Measurements from ENCODE around the gene BORCS8.

Gene BORCS8

GRCh38 chr19:19145684-19146608 is 46.0 kb downstream of the BORCS8 start:
- TF ChIP-seq, protein P1, sequence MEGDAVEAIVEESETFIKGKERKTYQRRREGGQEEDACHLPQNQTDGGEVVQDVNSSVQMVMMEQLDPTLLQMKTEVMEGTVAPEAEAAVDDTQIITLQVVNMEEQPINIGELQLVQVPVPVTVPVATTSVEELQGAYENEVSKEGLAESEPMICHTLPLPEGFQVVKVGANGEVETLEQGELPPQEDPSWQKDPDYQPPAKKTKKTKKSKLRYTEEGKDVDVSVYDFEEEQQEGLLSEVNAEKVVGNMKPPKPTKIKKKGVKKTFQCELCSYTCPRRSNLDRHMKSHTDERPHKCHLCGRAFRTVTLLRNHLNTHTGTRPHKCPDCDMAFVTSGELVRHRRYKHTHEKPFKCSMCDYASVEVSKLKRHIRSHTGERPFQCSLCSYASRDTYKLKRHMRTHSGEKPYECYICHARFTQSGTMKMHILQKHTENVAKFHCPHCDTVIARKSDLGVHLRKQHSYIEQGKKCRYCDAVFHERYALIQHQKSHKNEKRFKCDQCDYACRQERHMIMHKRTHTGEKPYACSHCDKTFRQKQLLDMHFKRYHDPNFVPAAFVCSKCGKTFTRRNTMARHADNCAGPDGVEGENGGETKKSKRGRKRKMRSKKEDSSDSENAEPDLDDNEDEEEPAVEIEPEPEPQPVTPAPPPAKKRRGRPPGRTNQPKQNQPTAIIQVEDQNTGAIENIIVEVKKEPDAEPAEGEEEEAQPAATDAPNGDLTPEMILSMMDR (IDR thresholded peaks at IDR 0.05; ENCODE audit: unreplicated experiment in 3 of 3) = peak; percentile 88 to 94 (median 90)
- no peak overlapping the region for H3K4me3 Mint-ChIP-seq
- H3K36me3 Mint-ChIP-seq (ENCODE audit: low read depth) = no peaks in the 10 kb centered on the region
- peaks cover 6% of the 10 kb centered on the region for H3K27me3 Mint-ChIP-seq (ENCODE audit: low read depth)
- no peak overlapping the region for H3K27ac Mint-ChIP-seq
- H3K9me3 Mint-ChIP-seq = no peaks in the 10 kb centered on the region
- H3K4me1 Mint-ChIP-seq = no peaks in the 10 kb centered on the region

- no peak overlapping the region for H3K27ac Mint-ChIP-seq
- no peaks in the 10 kb centered on the region for H3K4me1 Mint-ChIP-seq
- TF ChIP-seq, protein P1 (IDR thresholded peaks at IDR 0.05; ENCODE audit: unreplicated experiment in 3 of 3) = no peak
- H3K4me3 Mint-ChIP-seq = no peak overlapping the region
- no peaks in the 10 kb centered on the region for H3K9me3 Mint-ChIP-seq
- H3K36me3 Mint-ChIP-seq (ENCODE audit: low read depth) = no peaks in the 10 kb centered on the region
- peaks cover 6% of the 10 kb centered on the region for H3K27me3 Mint-ChIP-seq (ENCODE audit: low read depth)
Observed at GRCh38 chr19:19145281-19145680, 46.7 kb downstream of the BORCS8 start.

GRCh38 chr19:19142347-19142746 is 49.6 kb downstream of the BORCS8 start:
- Mint-ChIP-seq H3K4me1 (peaks cover 12% of the 10 kb centered on the region), H3K9me3 (no peaks in the 10 kb centered on the region), H3K27ac (no peak overlapping the region), H3K27me3 (ENCODE audit: low read depth) (peaks cover 12% of the 10 kb centered on the region), H3K4me3 (no peak overlapping the region), H3K36me3 (ENCODE audit: low read depth) (no peaks in the 10 kb centered on the region)
- TF ChIP-seq, protein P1 (IDR thresholded peaks at IDR 0.05; ENCODE audit: unreplicated experiment in 3 of 3) = no peak

DNA sequence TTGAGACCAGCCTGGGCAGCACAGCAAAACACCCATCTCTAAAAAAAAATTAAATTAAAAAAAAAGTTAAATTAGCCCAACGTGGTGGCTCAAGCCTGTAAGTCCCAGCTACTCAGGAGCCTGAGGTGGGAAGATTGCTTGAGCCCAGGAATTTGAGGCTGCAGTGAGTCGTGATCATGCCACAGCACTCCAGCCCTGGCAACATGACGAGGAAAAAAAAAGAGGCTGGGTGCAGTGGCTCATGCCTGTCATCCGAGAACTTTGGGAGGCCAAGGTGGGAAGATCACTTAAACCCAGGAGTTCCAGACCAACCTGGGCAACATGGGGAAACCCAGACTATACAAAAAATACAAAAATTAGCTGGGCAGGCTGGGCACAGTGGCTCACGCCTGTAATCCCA is 51.5 kb downstream of the BORCS8 start:
- Mint-ChIP-seq H3K36me3 (ENCODE audit: low read depth) (no peaks in the 10 kb centered on the region), H3K9me3 (no peaks in the 10 kb centered on the region), H3K4me1 (peaks cover 14% of the 10 kb centered on the region), H3K4me3 (no peak overlapping the region), H3K27me3 (ENCODE audit: low read depth) (peaks cover 12% of the 10 kb centered on the region), H3K27ac (no peak overlapping the region)
- TF ChIP-seq, protein P1 (IDR thresholded peaks at IDR 0.05; ENCODE audit: unreplicated experiment in 3 of 3) = no peak

- peaks cover 14% of the 10 kb centered on the region for H3K4me1 Mint-ChIP-seq
- H3K9me3 Mint-ChIP-seq = no peaks in the 10 kb centered on the region
- peaks cover 12% of the 10 kb centered on the region for H3K27me3 Mint-ChIP-seq (ENCODE audit: low read depth)
- no peak overlapping the region for H3K27ac Mint-ChIP-seq
- no peaks in the 10 kb centered on the region for H3K36me3 Mint-ChIP-seq (ENCODE audit: low read depth)
- peak overlapping the region in 2 of 3 experiments; percentile 53 to 66 for H3K4me3 Mint-ChIP-seq
- TF ChIP-seq, protein P1 (IDR thresholded peaks at IDR 0.05; ENCODE audit: unreplicated experiment in 3 of 3) = peak in 1 of 3 experiments; percentile 4
Observed at GRCh38 chr19:19139876-19140229, 52.1 kb downstream of the BORCS8 start.
